IMR-90 (cell line): ENCODE measurements around the gene PTPRCAP. TPM values are rescaled to one million over a fixed set of nuclear protein-coding genes. Genes with fewer than 3 reads are reported as not detected.

ENCODE experiments used
- ATAC-seq: fragments of 200-7000 bp; cut with Tn5 transposase; 2 replicates; pipeline ENCODE4 v1.9.1; 2020; ENCODE audit warnings: low read depth, mild to moderate bottlenecking, moderate library complexity
- BruUV-seq: library from RNA; stranded (reverse); fragments of 400-500 nt; replicated peaks from 2 replicates; lab custom pipeline; 2021; lab: Mats Ljungman, UMichigan
- CTCF ChIA-PET: fragments of 300-600 bp; formaldehyde crosslinking; extraction: SDS; loops from one replicate; lab custom pipeline; 2021; ENCODE audit warnings: antibody characterized with exemption; lab: Yijun Ruan, JAX
- POLR2A ChIA-PET: fragments of 300-600 bp; sonication (Branson Sonifier 250); formaldehyde crosslinking; loops from one replicate; lab custom pipeline; 2022; ENCODE audit warnings: antibody characterized with exemption; ENCODE audit not compliant: unreplicated experiment; lab: Charles Lee
- DNase-seq: peaks from one replicate; pipeline ENCODE4 v3.0.0; 2013
- H2AFZ ChIP-seq: replicated peaks from 2 replicates; pipeline ENCODE3; 2013; ENCODE audit warnings: low read length, mild to moderate bottlenecking; ENCODE audit not compliant: poor library complexity
- H2AK5ac ChIP-seq: 2 replicates; pipeline ENCODE4 v1.6.1; 2013; ENCODE audit warnings: low read depth, low read length, inconsistent platforms
- H2AK9ac ChIP-seq: replicated peaks from 2 replicates; pipeline ENCODE3; 2013; ENCODE audit warnings: mild to moderate bottlenecking, low read depth, low read length, moderate library complexity; ENCODE audit not compliant: poor library complexity
- H2BK120ac ChIP-seq: 2 replicates; pipeline ENCODE4 v1.6.1; 2013; ENCODE audit warnings: low read depth, low read length, inconsistent platforms
- H2BK15ac ChIP-seq: 3 replicates; pipeline ENCODE4 v1.6.1; 2013; ENCODE audit warnings: low read depth, low read length, inconsistent platforms
- H2BK20ac ChIP-seq: 2 replicates; pipeline ENCODE4 v1.6.1; 2013; ENCODE audit warnings: low read depth, mild to moderate bottlenecking, inconsistent platforms, low read length, moderate library complexity
- H2BK5ac ChIP-seq: 2 replicates; pipeline ENCODE4 v1.6.1; 2013; ENCODE audit warnings: mild to moderate bottlenecking, low read depth, low read length, inconsistent platforms; ENCODE audit not compliant: poor library complexity, severe bottlenecking
- H3K14ac ChIP-seq: replicated peaks from 2 replicates; pipeline ENCODE4 v1.6.1; 2013; ENCODE audit warnings: low read depth, low read length, inconsistent platforms
- H3K18ac ChIP-seq: 2 replicates; pipeline ENCODE4 v1.6.1; 2013; ENCODE audit warnings: low read depth, low read length, control low read depth
- H3K23ac ChIP-seq: 2 replicates; pipeline ENCODE4 v1.6.1; 2013; ENCODE audit warnings: low read depth, low read length, inconsistent platforms
- H3K27ac ChIP-seq: 2 replicates; pipeline ENCODE4 v1.5.1; 2013; ENCODE audit warnings: mild to moderate bottlenecking, control low read depth, low read length; ENCODE audit not compliant: insufficient read depth
- H3K27me3 ChIP-seq: 2 replicates; pipeline ENCODE4 v1.6.1; 2013; ENCODE audit warnings: low read length; ENCODE audit not compliant: control insufficient read depth, insufficient read depth
- H3K36me3 ChIP-seq: 2 replicates; pipeline ENCODE4 v1.6.1; 2013; ENCODE audit warnings: low read length, mixed read lengths; ENCODE audit not compliant: control insufficient read depth, insufficient read depth
- H3K4ac ChIP-seq: 2 replicates; pipeline ENCODE4 v1.6.1; 2013; ENCODE audit warnings: low read depth, low read length, inconsistent platforms
- H3K4me1 ChIP-seq: 2 replicates; pipeline ENCODE4 v1.6.1; 2013; ENCODE audit warnings: low read length, mixed read lengths; ENCODE audit not compliant: control insufficient read depth, insufficient read depth
- H3K4me2 ChIP-seq: 2 replicates; pipeline ENCODE4 v1.6.1; 2013; ENCODE audit warnings: low read depth, mild to moderate bottlenecking, control low read depth, low read length, moderate library complexity
- H3K4me3 ChIP-seq: 2 replicates; pipeline ENCODE4 v1.5.1; 2013; ENCODE audit warnings: low read depth, mild to moderate bottlenecking, control low read depth, low read length, moderate library complexity; ENCODE audit not compliant: insufficient read depth
- H3K56ac ChIP-seq: 2 replicates; pipeline ENCODE4 v1.6.1; 2013; ENCODE audit warnings: low read length, inconsistent platforms; ENCODE audit not compliant: insufficient read depth; ENCODE audit errors: extremely low read depth
- H3K79me1 ChIP-seq, 2 experiments: 2 replicates each; pipeline ENCODE4 v1.6.1; 2013; ENCODE audit warnings: low read length in 2 of 2, inconsistent platforms in 1 of 2, low read depth in 1 of 2
- H3K9ac ChIP-seq: 2 replicates; pipeline ENCODE4 v1.6.1; 2013; ENCODE audit warnings: low read depth, low read length, control low read depth
- H3K9me1 ChIP-seq: 2 replicates; pipeline ENCODE4 v1.6.1; 2013; ENCODE audit warnings: low read length, inconsistent platforms; ENCODE audit not compliant: insufficient read depth
- H3K9me3 ChIP-seq: 2 replicates; pipeline ENCODE4 v1.6.1; 2013; ENCODE audit warnings: low read length; ENCODE audit not compliant: control insufficient read depth, insufficient read depth
- H4K20me1 ChIP-seq: 2 replicates; pipeline ENCODE4 v1.6.1; 2013; ENCODE audit warnings: low read length, inconsistent platforms; ENCODE audit not compliant: insufficient read depth
- H4K5ac ChIP-seq: 2 replicates; pipeline ENCODE4 v1.6.1; 2013; ENCODE audit warnings: mild to moderate bottlenecking, low read depth, low read length, control low read depth
- H4K8ac ChIP-seq, 2 experiments: 2 replicates each; pipeline ENCODE4 v1.6.1; 2013; ENCODE audit warnings: low read depth in 2 of 2, low read length in 2 of 2, control low read depth in 1 of 2, inconsistent platforms in 1 of 2
- H4K91ac ChIP-seq: 2 replicates; pipeline ENCODE4 v1.6.1; 2013; ENCODE audit warnings: low read depth, low read length, inconsistent platforms; ENCODE audit not compliant: insufficient read depth
- CTCF ChIP-seq: conservative IDR thresholded peaks from 2 replicates; pipeline ENCODE4 v1.5.1; 2012; ENCODE audit warnings: mild to moderate bottlenecking, low read depth, low read length, improper control_type of control experiment
- ELK1 ChIP-seq: fragments of 150-350 bp; IDR thresholded peaks from 2 replicates; pipeline ENCODE4 v1.6.1; 2016; ENCODE audit warnings: low read depth, mild to moderate bottlenecking, low read length, moderate library complexity, borderline replicate concordance
- FOS ChIP-seq: fragments of 150-350 bp; IDR thresholded peaks from 2 replicates; pipeline ENCODE4 v1.6.1; 2016; ENCODE audit warnings: low read depth, low read length
- MAZ ChIP-seq: IDR thresholded peaks from 2 replicates; pipeline ENCODE4 v1.6.1; 2012; ENCODE audit warnings: low read depth, mild to moderate bottlenecking, low read length, improper control_type of control experiment, moderate library complexity, borderline replicate concordance
- MXI1 ChIP-seq: IDR thresholded peaks from 2 replicates; pipeline ENCODE4 v1.6.1; 2012; ENCODE audit warnings: low read depth, mild to moderate bottlenecking, low read length, moderate library complexity, borderline replicate concordance
- NFE2L2 ChIP-seq: fragments of 150-350 bp; IDR thresholded peaks from 2 replicates; pipeline ENCODE4 v1.6.1; 2016; ENCODE audit warnings: low read depth, mild to moderate bottlenecking, low read length
- POLR2A ChIP-seq: IDR thresholded peaks from 2 replicates; pipeline ENCODE4 v1.6.1; 2012; ENCODE audit warnings: mild to moderate bottlenecking, low read depth, low read length
- RAD21 ChIP-seq: IDR thresholded peaks from 2 replicates; pipeline ENCODE4 v1.6.1; 2012; ENCODE audit warnings: low read length, improper control_type of control experiment
- RCOR1 ChIP-seq: IDR thresholded peaks from 2 replicates; pipeline ENCODE4 v1.6.1; 2012; ENCODE audit warnings: mild to moderate bottlenecking, low read length, improper control_type of control experiment; ENCODE audit not compliant: insufficient replicate concordance
- SMC3 ChIP-seq: fragments of 150-350 bp; IDR thresholded peaks from 2 replicates; pipeline ENCODE4 v1.6.1; 2016; ENCODE audit warnings: low read depth, mild to moderate bottlenecking, antibody characterized with exemption, low read length, moderate library complexity
- USF2 ChIP-seq: fragments of 150-350 bp; IDR thresholded peaks from 2 replicates; pipeline ENCODE4 v1.6.1; 2017; ENCODE audit warnings: mild to moderate bottlenecking, antibody characterized with exemption, low read length, low read depth
- WGBS, 2 experiments: methylation state at CpG; one replicate each; pipeline versions ENCODE4 v1.1.5 to v1.1.7; 2013; ENCODE audit warnings: missing lambda C conversion rate in 2 of 2; ENCODE audit not compliant: insufficient read length in 1 of 2; ENCODE audit errors: extremely low coverage in 2 of 2; 5-methylcytosine and 5-hydroxymethylcytosine counted together
- dilution Hi-C: fragments of 300-500 bp; cut with HindIII; formaldehyde crosslinking; loops from one replicate; pipeline ENCODE4 v1.14.3; 2018; ENCODE audit warnings: low sequenced_read_pairs; ENCODE audit not compliant: unreplicated experiment
- in situ Hi-C: fragments of 300-500 bp; cut with MboI; formaldehyde crosslinking; loops from 3 replicates; pipeline ENCODE4 v1.14.3; 2019; ENCODE audit warnings: low sequenced_read_pairs, inconsistent platforms, mixed read lengths
- intact Hi-C: fragments of 100-400 bp; cut with micrococcal nuclease; formaldehyde crosslinking; loops from 2 replicates; pipeline ENCODE4 v1.10.0; 2022
- polyA plus RNA-seq, 3 experiments: library from polyadenylated mRNA; depleted of rRNA; stranded (reverse); fragments of >200 nt; gene quantifications; 2 replicates each; pipeline ENCODE4 v1.2.3, GENCODE V29; 2012; ENCODE audit warnings: low replicate concordance in 1 of 3
- total RNA-seq: library from RNA; depleted of rRNA; stranded (reverse); fragments of >200 nt; gene quantifications from 2 replicates; pipeline ENCODE4 v1.2.3, GENCODE V29; 2012

Gene PTPRCAP
- total and polyA plus RNA-seq, 2 of the 4 experiments (the other 2 are of a cell fraction) = 0.24 TPM; not detected in 1

- no peaks in the 10 kb centered on the region for H3K9me1 ChIP-seq
- no peak overlapping the region for H2BK120ac ChIP-seq
- no peak overlapping the region for H4K8ac ChIP-seq
- dilution Hi-C loops (no loop called here), in situ Hi-C loops (no loop called here), intact Hi-C loops (no loop called here)
- no peaks in the 10 kb centered on the region for H3K36me3 ChIP-seq
- H3K79me1 ChIP-seq = no peaks in the 10 kb centered on the region
- no peak overlapping the region; the same call in 1 of the 2 replicates for H2AK5ac ChIP-seq
- peaks cover 44% of the 10 kb centered on the region for H3K27me3 ChIP-seq
- DNase-seq (no peak), ATAC-seq (peak; percentile 25; the same call in 1 of the 2 replicates)
- no peaks in the 10 kb centered on the region for H3K9me3 ChIP-seq
- no peak overlapping the region for H3K14ac ChIP-seq
- no peak overlapping the region for H3K4me2 ChIP-seq
- ChIA-PET POLR2A (interaction anchor here (0.6 kb wide), 2 partner anchors 31 to 107 kb away, joined by 6 to 12 read pairs; partner anchors contain the start of gene PTPRCAP), CTCF (interaction anchor here (0.6 kb wide), 1 partner anchor 13 kb away, joined by 4 read pairs; no protein-coding TSS in a partner anchor)
- no peak overlapping the region for H2AFZ ChIP-seq
- 27% methylated on average over 6 of the region's 12 CpGs; no CpG with 5 or more reads in 1 of the 2 experiments for WGBS, 2 experiments
- H2BK15ac ChIP-seq = no peak overlapping the region
- no peak overlapping the region for H4K91ac ChIP-seq
- H3K56ac ChIP-seq = no peak overlapping the region
- H2AK9ac ChIP-seq = peak overlapping the region; percentile 24
- H3K4me3 ChIP-seq = no peak overlapping the region
- no peak for TF ChIP-seq SMC3
- TF ChIP-seq CTCF = no peak
- no peak for TF ChIP-seq POLR2A
- no peak for TF ChIP-seq NFE2L2
- TF ChIP-seq RAD21 = no peak
- TF ChIP-seq MXI1 = no peak
- no peak for TF ChIP-seq ELK1
- no peak for TF ChIP-seq MAZ
- TF ChIP-seq FOS = no peak
- no peak for TF ChIP-seq USF2
- no peak for TF ChIP-seq RCOR1
- H3K4ac ChIP-seq = no peak overlapping the region
- H3K23ac ChIP-seq = no peak overlapping the region
- no peak overlapping the region for H2BK5ac ChIP-seq
- no peak overlapping the region for H2BK20ac ChIP-seq
- BruUV-seq = no TSS peak
- peaks cover under 1% of the 10 kb centered on the region; the same call in 1 of the 2 replicates for H3K4me1 ChIP-seq
- no peak overlapping the region for H4K5ac ChIP-seq
- H3K18ac ChIP-seq = no peak overlapping the region
- H3K9ac ChIP-seq = no peak overlapping the region
- no peaks in the 10 kb centered on the region for H4K20me1 ChIP-seq
- H3K27ac ChIP-seq = no peak overlapping the region
These were observed 30.4 kb downstream of the PTPRCAP start for GRCh38 chr11:67406969-67407687.
